Epidermal melanocyte (primary cell): ENCODE results near the gene CEP112.

Source experiments
- DNase-seq: peaks from one replicate; pipeline ENCODE4 v3.0.0; 2011; ENCODE audit warnings: low spot score; ENCODE audit not compliant: insufficient read length

The CEP112 gene

GRCh38 chr17:65893692-65894279, 298.1 kb downstream of the CEP112 start:
- DNase-seq: no peak

GRCh38 chr17:65892912-65893377, 299.0 kb downstream of the CEP112 start:
- DNase-seq: no peak

GRCh38 chr17:65891231-65891735, 300.6 kb downstream of the CEP112 start:
- no peak for DNase-seq

GRCh38 chr17:65888649-65889048, 303.3 kb downstream of the CEP112 start:
- DNase-seq: no peak

- DNase-seq: no peak
These were observed 305.4 kb downstream of the CEP112 start for GRCh38 chr17:65886315-65887245.

GRCh38 chr17:65885541-65886312, 306.2 kb downstream of the CEP112 start:
- no peak for DNase-seq

GRCh38 chr17:65876985-65877384, 314.9 kb downstream of the CEP112 start:
- no peak for DNase-seq

GRCh38 chr17:65868881-65869280, 323.1 kb downstream of the CEP112 start:
- no peak for DNase-seq

GRCh38 chr17:65867014-65867413, 324.9 kb downstream of the CEP112 start:
- no peak for DNase-seq

GRCh38 chr17:65865715-65866425, 326.1 kb downstream of the CEP112 start:
- DNase-seq: no peak

GRCh38 chr17:65864394-65864793, 327.5 kb downstream of the CEP112 start:
- no peak for DNase-seq

- no peak for DNase-seq
These were observed 334.2 kb downstream of the CEP112 start for GRCh38 chr17:65857718-65858117.

- DNase-seq: no peak
These were observed 335.1 kb downstream of the CEP112 start for GRCh38 chr17:65856865-65857264.

GRCh38 chr17:65855675-65856074, 336.3 kb downstream of the CEP112 start:
- DNase-seq: no peak

GRCh38 chr17:65855245-65855644, 336.7 kb downstream of the CEP112 start:
- DNase-seq: no peak

GRCh38 chr17:65853816-65854215, 338.1 kb downstream of the CEP112 start:
- no peak for DNase-seq

- no peak for DNase-seq
These were observed 339.0 kb downstream of the CEP112 start for GRCh38 chr17:65852911-65853310.

- no peak for DNase-seq
These were observed 339.8 kb downstream of the CEP112 start for GRCh38 chr17:65851965-65852736.

GRCh38 chr17:65850486-65850885, 341.4 kb downstream of the CEP112 start:
- DNase-seq: no peak

GRCh38 chr17:65848751-65849150, 343.2 kb downstream of the CEP112 start:
- DNase-seq: no peak
